Fibroblast of lung (primary cell): ENCODE results near the gene PSMG4. TPM values are rescaled to one million over a fixed set of nuclear protein-coding genes. Genes with fewer than 3 reads are reported as not detected.

Source experiments
- DNase-seq, 2 donors: peaks; one replicate each; pipeline versions ENCODE4 v3.0.0 to v3.0.0-alpha.2; 2010; ENCODE audit warnings: low read depth in 2 of 2
- H2AFZ ChIP-seq: 2 replicates; pipeline ENCODE4 v1.5.1; 2012; ENCODE audit warnings: low read length, control low read depth, inconsistent platforms
- H3K27ac ChIP-seq: 2 replicates; pipeline ENCODE4 v1.5.1; 2011; ENCODE audit warnings: low read length, control low read depth; ENCODE audit not compliant: insufficient read depth
- H3K27me3 ChIP-seq: 2 replicates; pipeline ENCODE4 v1.5.1; 2011; ENCODE audit warnings: mild to moderate bottlenecking, low read length; ENCODE audit not compliant: control insufficient read depth, insufficient read depth
- H3K36me3 ChIP-seq: 2 replicates; pipeline ENCODE4 v1.5.1; 2011; ENCODE audit warnings: low read length; ENCODE audit not compliant: control insufficient read depth, insufficient read depth
- H3K4me1 ChIP-seq: 2 replicates; pipeline ENCODE4 v1.5.1; 2011; ENCODE audit warnings: low read length; ENCODE audit not compliant: control insufficient read depth, insufficient read depth; ENCODE audit errors: extremely low read depth
- H3K4me2 ChIP-seq: 2 replicates; pipeline ENCODE4 v1.5.1; 2011; ENCODE audit warnings: low read length, control low read depth; ENCODE audit not compliant: insufficient read depth; ENCODE audit errors: extremely low read depth
- H3K4me3 ChIP-seq, 4 experiments: fragments of 200-600 bp in 1 of 4; sonication (generic) in 1 of 4; replicated peaks in 1 of 4; 2 replicates each; pipeline ENCODE4 v1.5.1; 2011 to 2016; ENCODE audit warnings: low read length in 4 of 4, low read depth in 3 of 4, mild to moderate bottlenecking in 3 of 4, control low read depth in 2 of 4, inconsistent platforms in 1 of 4, mixed read lengths in 1 of 4; ENCODE audit not compliant: insufficient read depth in 1 of 4; ENCODE audit errors: control extremely low read depth in 1 of 4
- H3K79me2 ChIP-seq: 2 replicates; pipeline ENCODE4 v1.5.1; 2012; ENCODE audit warnings: mild to moderate bottlenecking, low read length, inconsistent platforms; ENCODE audit not compliant: control insufficient read depth, insufficient read depth
- H3K9ac ChIP-seq: 2 replicates; pipeline ENCODE4 v1.5.1; 2011; ENCODE audit warnings: mild to moderate bottlenecking, low read length, control low read depth; ENCODE audit not compliant: insufficient read depth
- H3K9me3 ChIP-seq: 2 replicates; pipeline ENCODE4 v1.5.1; 2012; ENCODE audit warnings: low read depth, low read length; ENCODE audit not compliant: control insufficient read depth, insufficient read depth
- H4K20me1 ChIP-seq: 2 replicates; pipeline ENCODE4 v1.5.1; 2011; ENCODE audit warnings: low read length; ENCODE audit not compliant: control insufficient read depth, insufficient read depth; ENCODE audit errors: extremely low read depth
- CTCF ChIP-seq, 2 donors: IDR thresholded peaks in 1 of 2; conservative IDR thresholded peaks in 1 of 2; 1 replicate in 1 of 2; 2 replicates in 1 of 2; pipeline ENCODE4 v1.5.1; 2011 to 2012; ENCODE audit warnings: low read length in 2 of 2, control low read depth in 1 of 2, inconsistent platforms in 1 of 2, low read depth in 1 of 2, mild to moderate bottlenecking in 1 of 2
- EZH2 ChIP-seq: IDR thresholded peaks from 2 replicates; pipeline ENCODE4 v1.5.1; 2012; ENCODE audit warnings: low read length, control low read depth, mild to moderate bottlenecking; ENCODE audit errors: missing control alignments
- polyA plus RNA-seq, 2 donors: library from polyadenylated mRNA; depleted of rRNA in 1 of 2; stranded (reverse) in 1 of 2; unstranded in 1 of 2; fragments of >200 nt; gene quantifications; 2 replicates each; pipeline ENCODE4 v1.2.1, GENCODE V29; 2011 to 2012; ENCODE audit warnings: missing spikeins in 1 of 2
- total RNA-seq: library from RNA; depleted of rRNA; stranded (reverse); fragments of >200 nt; gene quantifications from 2 replicates; pipeline ENCODE4 v1.2.1, GENCODE V29; 2014

Gene PSMG4
- total and polyA plus RNA-seq, 2 donors (not counting 1 experiment from before 2014, with no cell fraction given): 12.5 to 34.2 TPM

GRCh38 chr6:3273707-3274521, 15.2 kb downstream of the PSMG4 start:
- H3K9ac ChIP-seq: no peak overlapping the region
- no peaks in the 10 kb centered on the region for H3K27me3 ChIP-seq
- TF ChIP-seq CTCF (conservative IDR thresholded peaks at IDR 0.05 in 1 of 2, IDR thresholded peaks at IDR 0.05 in 1 of 2; ENCODE audit: low read depth in 1 of 2, low read length in 2 of 2): no peak
- no peak for TF ChIP-seq EZH2
- no peak overlapping the region for H2AFZ ChIP-seq
- H3K9me3 ChIP-seq: no peaks in the 10 kb centered on the region
- no peaks in the 10 kb centered on the region for H3K79me2 ChIP-seq
- no peak for DNase-seq
- no peak overlapping the region for H3K27ac ChIP-seq
- no peaks in the 10 kb centered on the region for H4K20me1 ChIP-seq
- no peaks in the 10 kb centered on the region for H3K4me1 ChIP-seq
- H3K4me3 ChIP-seq: no peak overlapping the region
- no peak overlapping the region for H3K4me2 ChIP-seq
- H3K36me3 ChIP-seq: peaks cover 5% of the 10 kb centered on the region

GRCh38 chr6:3276174-3277167, 17.7 kb downstream of the PSMG4 start:
- H2AFZ ChIP-seq: no peak overlapping the region
- H3K79me2 ChIP-seq: no peaks in the 10 kb centered on the region
- H3K9me3 ChIP-seq: no peaks in the 10 kb centered on the region
- peaks cover under 1% of the 10 kb centered on the region for H3K4me1 ChIP-seq
- H3K27me3 ChIP-seq: no peaks in the 10 kb centered on the region
- no peaks in the 10 kb centered on the region for H4K20me1 ChIP-seq
- DNase-seq: no peak
- H3K36me3 ChIP-seq: no peaks in the 10 kb centered on the region
- TF ChIP-seq CTCF (conservative IDR thresholded peaks at IDR 0.05 in 1 of 2, IDR thresholded peaks at IDR 0.05 in 1 of 2; ENCODE audit: low read depth in 1 of 2, low read length in 2 of 2): no peak
- TF ChIP-seq EZH2: no peak
- no peak overlapping the region for H3K4me3 ChIP-seq
- no peak overlapping the region for H3K4me2 ChIP-seq
- no peak overlapping the region for H3K9ac ChIP-seq
- no peak overlapping the region for H3K27ac ChIP-seq

- H3K9ac ChIP-seq: no peak overlapping the region
- peaks cover 3% of the 10 kb centered on the region for H3K4me1 ChIP-seq
- H3K9me3 ChIP-seq: no peaks in the 10 kb centered on the region
- no peaks in the 10 kb centered on the region for H3K27me3 ChIP-seq
- H4K20me1 ChIP-seq: no peaks in the 10 kb centered on the region
- H3K36me3 ChIP-seq: no peaks in the 10 kb centered on the region
- H3K4me3 ChIP-seq: no peak overlapping the region
- H2AFZ ChIP-seq: no peak overlapping the region
- no peak overlapping the region for H3K4me2 ChIP-seq
- TF ChIP-seq EZH2 (no peak), CTCF (conservative IDR thresholded peaks at IDR 0.05 in 1 of 2, IDR thresholded peaks at IDR 0.05 in 1 of 2; ENCODE audit: low read depth in 1 of 2, low read length in 2 of 2) (no peak)
- no peak for DNase-seq
- no peaks in the 10 kb centered on the region for H3K79me2 ChIP-seq
- H3K27ac ChIP-seq: no peak overlapping the region
Observed at GRCh38 chr6:3277251-3277650, 18.5 kb downstream of the PSMG4 start.
